WTC11 (cell line): ENCODE measurements around the gene GNAZ. TPM values are rescaled to one million over a fixed set of nuclear protein-coding genes. Genes with fewer than 3 reads are reported as not detected.

Source experiments
- ATAC-seq: fragments of 200-7000 bp; cut with Tn5 transposase; 2 replicates; pipeline ENCODE4 v1.10.0; 2021; ENCODE audit warnings: mild to moderate bottlenecking, moderate library complexity
- CTCF ChIA-PET: fragments of 300-600 bp; sonication (Branson Sonifier 250); formaldehyde crosslinking; loops from one replicate; lab custom pipeline; 2021; ENCODE audit warnings: antibody characterized with exemption; lab: Charles Lee
- POLR2A ChIA-PET: fragments of 350-600 bp; sonication (Branson Sonifier 250); formaldehyde crosslinking; loops from one replicate; lab custom pipeline; 2021; ENCODE audit warnings: antibody characterized with exemption; lab: Charles Lee
- DNase-seq: peaks from one replicate; pipeline ENCODE4 v3.0.0; 2021; ENCODE audit warnings: low spot score
- H3K27ac Mint-ChIP-seq: 2 replicates; pipeline ENCODE4 v1.8.0; 2021; ENCODE audit warnings: mixed read lengths
- H3K27me3 Mint-ChIP-seq: 2 replicates; pipeline ENCODE4 v1.8.0; 2021; ENCODE audit warnings: low read depth, mild to moderate bottlenecking, moderate library complexity, mixed read lengths
- H3K36me3 Mint-ChIP-seq: 2 replicates; pipeline ENCODE4 v1.8.0; 2021; ENCODE audit warnings: mixed read lengths
- H3K4me1 Mint-ChIP-seq: 2 replicates; pipeline ENCODE4 v1.8.0; 2022; ENCODE audit warnings: mixed read lengths
- H3K4me3 Mint-ChIP-seq: 2 replicates; pipeline ENCODE4 v1.8.0; 2021; ENCODE audit warnings: mild to moderate bottlenecking, moderate library complexity, mixed read lengths
- H3K9me3 Mint-ChIP-seq: 2 replicates; pipeline ENCODE4 v1.8.0; 2021; ENCODE audit warnings: mixed read lengths
- ATF1 ChIP-seq: sonication (generic); formaldehyde crosslinking; IDR thresholded peaks from 2 replicates; pipeline ENCODE4 v1.8.1; 2023; ENCODE audit warnings: mild to moderate bottlenecking, moderate library complexity, missing genetic modification reagents
- ATF2 ChIP-seq: sonication (generic); formaldehyde crosslinking; IDR thresholded peaks from 2 replicates; pipeline ENCODE4 v1.8.1; 2022; ENCODE audit warnings: low read depth, missing genetic modification reagents, borderline replicate concordance
- CDX4 ChIP-seq: fragments of 250-450 bp; sonication (Bioruptor Pico); IDR thresholded peaks from 2 replicates; pipeline ENCODE4 v1.9.0; 2021; ENCODE audit warnings: moderate library complexity, mild to moderate bottlenecking, inconsistent platforms, borderline replicate concordance
- CREM ChIP-seq: sonication (generic); formaldehyde crosslinking; IDR thresholded peaks from 2 replicates; pipeline ENCODE4 v1.8.1; 2022; ENCODE audit warnings: mild to moderate bottlenecking, missing genetic modification reagents, moderate library complexity
- ESRRA ChIP-seq: sonication (generic); formaldehyde crosslinking; IDR thresholded peaks from 2 replicates; pipeline ENCODE4 v1.8.1; 2022; ENCODE audit warnings: mild to moderate bottlenecking, missing genetic modification reagents, borderline replicate concordance
- FOXJ3 ChIP-seq: sonication (generic); formaldehyde crosslinking; IDR thresholded peaks from 2 replicates; pipeline ENCODE4 v1.9.0; 2021; ENCODE audit warnings: missing genetic modification reagents, mild to moderate bottlenecking, borderline replicate concordance
- GTF2I ChIP-seq: fragments of 250-450 bp; sonication (Bioruptor Pico); conservative IDR thresholded peaks from 2 replicates; pipeline ENCODE4 v1.4.0; 2021; ENCODE audit warnings: mild to moderate bottlenecking
- IRF2 ChIP-seq: sonication (generic); formaldehyde crosslinking; IDR thresholded peaks from 2 replicates; pipeline ENCODE4 v1.8.0; 2022; ENCODE audit warnings: low read depth, missing genetic modification reagents, borderline replicate concordance
- NR1H2 ChIP-seq: sonication (generic); formaldehyde crosslinking; IDR thresholded peaks from 2 replicates; pipeline ENCODE4 v1.9.0; 2021; ENCODE audit warnings: mild to moderate bottlenecking, moderate library complexity, missing genetic modification reagents
- OVOL2 ChIP-seq: fragments of 250-450 bp; sonication (Bioruptor Pico); IDR thresholded peaks from 2 replicates; pipeline ENCODE4 v1.9.0; 2021; ENCODE audit warnings: mild to moderate bottlenecking, borderline replicate concordance
- RELA ChIP-seq: sonication (generic); formaldehyde crosslinking; IDR thresholded peaks from 2 replicates; pipeline ENCODE4 v1.8.1; 2022; ENCODE audit warnings: missing genetic modification reagents, mild to moderate bottlenecking, borderline replicate concordance
- SMAD4 ChIP-seq: sonication (generic); formaldehyde crosslinking; IDR thresholded peaks from 2 replicates; pipeline ENCODE4 v1.8.0; 2022; ENCODE audit warnings: mild to moderate bottlenecking, missing genetic modification reagents
- SP1 ChIP-seq: sonication (generic); formaldehyde crosslinking; conservative IDR thresholded peaks from 2 replicates; pipeline ENCODE4 v1.8.1; 2022; ENCODE audit warnings: missing genetic modification reagents
- total RNA-seq: library from RNA; stranded (reverse); gene quantifications from 3 replicates; pipeline ENCODE4 v1.2.3, GENCODE V29; 2021
- TF ChIP-seq, protein P1 (sequence below): sonication (generic); formaldehyde crosslinking; IDR thresholded peaks from 2 replicates; pipeline ENCODE4 v1.8.1; 2023; ENCODE audit warnings: mild to moderate bottlenecking, missing genetic modification reagents
- TF ChIP-seq, protein P2 (sequence below): sonication (generic); formaldehyde crosslinking; IDR thresholded peaks from 2 replicates; pipeline ENCODE4 v1.8.1; 2023; ENCODE audit warnings: mild to moderate bottlenecking, moderate library complexity, missing genetic modification reagents
- TF ChIP-seq, protein P3 (sequence below): fragments of 200-600 bp; IDR thresholded peaks from 2 replicates; pipeline ENCODE4 v1.8.0; 2022; ENCODE audit warnings: antibody characterized with exemption
- TF ChIP-seq, protein P4 (sequence below): sonication (generic); formaldehyde crosslinking; IDR thresholded peaks from 2 replicates; pipeline ENCODE4 v1.8.1; 2023; ENCODE audit warnings: mild to moderate bottlenecking, missing genetic modification reagents

Gene GNAZ
- total RNA-seq, 1 experiment from 2014 or later: 9.9 TPM

DNA sequence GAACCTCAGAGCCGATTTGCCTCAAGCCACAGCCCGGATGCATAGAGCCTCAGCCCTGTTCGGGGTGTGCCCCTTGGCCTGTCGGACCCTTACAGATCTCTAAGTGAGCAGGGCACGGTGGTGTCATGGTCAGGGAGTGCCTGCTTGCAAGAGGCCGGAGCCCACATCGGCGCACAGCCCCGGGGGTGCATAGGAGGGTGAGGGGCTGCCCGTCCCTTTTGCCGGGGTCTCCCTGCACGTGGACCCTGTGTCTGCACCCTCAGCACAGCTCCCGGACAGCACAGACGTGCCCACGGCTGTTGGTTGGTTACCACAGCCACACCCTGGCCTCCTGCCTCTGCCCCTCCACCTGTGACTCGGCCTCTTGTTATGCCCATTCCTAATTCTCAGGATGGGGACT lies 81.5 kb downstream of the GNAZ start (continued):
- TF ChIP-seq ATF1: no peak
- TF ChIP-seq, protein P1, sequence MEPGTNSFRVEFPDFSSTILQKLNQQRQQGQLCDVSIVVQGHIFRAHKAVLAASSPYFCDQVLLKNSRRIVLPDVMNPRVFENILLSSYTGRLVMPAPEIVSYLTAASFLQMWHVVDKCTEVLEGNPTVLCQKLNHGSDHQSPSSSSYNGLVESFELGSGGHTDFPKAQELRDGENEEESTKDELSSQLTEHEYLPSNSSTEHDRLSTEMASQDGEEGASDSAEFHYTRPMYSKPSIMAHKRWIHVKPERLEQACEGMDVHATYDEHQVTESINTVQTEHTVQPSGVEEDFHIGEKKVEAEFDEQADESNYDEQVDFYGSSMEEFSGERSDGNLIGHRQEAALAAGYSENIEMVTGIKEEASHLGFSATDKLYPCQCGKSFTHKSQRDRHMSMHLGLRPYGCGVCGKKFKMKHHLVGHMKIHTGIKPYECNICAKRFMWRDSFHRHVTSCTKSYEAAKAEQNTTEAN (CRISPR knock-in tag): no peak
- TF ChIP-seq GTF2I (CRISPR knock-in tag): no peak
- TF ChIP-seq SMAD4 (CRISPR knock-in tag): no peak
- no peak for TF ChIP-seq IRF2 (CRISPR knock-in tag)
- no peak for TF ChIP-seq FOXJ3 (CRISPR knock-in tag)
- TF ChIP-seq SP1 (CRISPR knock-in tag): no peak
- TF ChIP-seq CDX4 (CRISPR knock-in tag): no peak

GRCh38 chr22:23152238-23153114 lies 82.2 kb downstream of the GNAZ start:
- CTCF ChIA-PET: interaction anchor here (0.7 to 5.7 kb wide), 3 partner anchors 24 to 193 kb away, joined by 3 to 72 read pairs (median 11); no protein-coding TSS in a partner anchor
- H3K4me1 Mint-ChIP-seq: peaks cover 47% of the 10 kb centered on the region
- DNase-seq (no peak), ATAC-seq (no peak)
- H3K27me3 Mint-ChIP-seq: peaks cover 4% of the 10 kb centered on the region
- H3K9me3 Mint-ChIP-seq: no peaks in the 10 kb centered on the region
- TF ChIP-seq, protein P2, sequence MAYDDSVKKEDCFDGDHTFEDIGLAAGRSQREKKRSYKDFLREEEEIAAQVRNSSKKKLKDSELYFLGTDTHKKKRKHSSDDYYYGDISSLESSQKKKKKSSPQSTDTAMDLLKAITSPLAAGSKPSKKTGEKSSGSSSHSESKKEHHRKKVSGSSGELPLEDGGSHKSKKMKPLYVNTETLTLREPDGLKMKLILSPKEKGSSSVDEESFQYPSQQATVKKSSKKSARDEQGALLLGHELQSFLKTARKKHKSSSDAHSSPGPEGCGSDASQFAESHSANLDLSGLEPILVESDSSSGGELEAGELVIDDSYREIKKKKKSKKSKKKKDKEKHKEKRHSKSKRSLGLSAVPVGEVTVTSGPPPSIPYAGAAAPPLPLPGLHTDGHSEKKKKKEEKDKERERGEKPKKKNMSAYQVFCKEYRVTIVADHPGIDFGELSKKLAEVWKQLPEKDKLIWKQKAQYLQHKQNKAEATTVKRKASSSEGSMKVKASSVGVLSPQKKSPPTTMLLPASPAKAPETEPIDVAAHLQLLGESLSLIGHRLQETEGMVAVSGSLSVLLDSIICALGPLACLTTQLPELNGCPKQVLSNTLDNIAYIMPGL (CRISPR knock-in tag): no peak
- TF ChIP-seq, protein P3, sequence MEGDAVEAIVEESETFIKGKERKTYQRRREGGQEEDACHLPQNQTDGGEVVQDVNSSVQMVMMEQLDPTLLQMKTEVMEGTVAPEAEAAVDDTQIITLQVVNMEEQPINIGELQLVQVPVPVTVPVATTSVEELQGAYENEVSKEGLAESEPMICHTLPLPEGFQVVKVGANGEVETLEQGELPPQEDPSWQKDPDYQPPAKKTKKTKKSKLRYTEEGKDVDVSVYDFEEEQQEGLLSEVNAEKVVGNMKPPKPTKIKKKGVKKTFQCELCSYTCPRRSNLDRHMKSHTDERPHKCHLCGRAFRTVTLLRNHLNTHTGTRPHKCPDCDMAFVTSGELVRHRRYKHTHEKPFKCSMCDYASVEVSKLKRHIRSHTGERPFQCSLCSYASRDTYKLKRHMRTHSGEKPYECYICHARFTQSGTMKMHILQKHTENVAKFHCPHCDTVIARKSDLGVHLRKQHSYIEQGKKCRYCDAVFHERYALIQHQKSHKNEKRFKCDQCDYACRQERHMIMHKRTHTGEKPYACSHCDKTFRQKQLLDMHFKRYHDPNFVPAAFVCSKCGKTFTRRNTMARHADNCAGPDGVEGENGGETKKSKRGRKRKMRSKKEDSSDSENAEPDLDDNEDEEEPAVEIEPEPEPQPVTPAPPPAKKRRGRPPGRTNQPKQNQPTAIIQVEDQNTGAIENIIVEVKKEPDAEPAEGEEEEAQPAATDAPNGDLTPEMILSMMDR: no peak
- TF ChIP-seq, protein P4, sequence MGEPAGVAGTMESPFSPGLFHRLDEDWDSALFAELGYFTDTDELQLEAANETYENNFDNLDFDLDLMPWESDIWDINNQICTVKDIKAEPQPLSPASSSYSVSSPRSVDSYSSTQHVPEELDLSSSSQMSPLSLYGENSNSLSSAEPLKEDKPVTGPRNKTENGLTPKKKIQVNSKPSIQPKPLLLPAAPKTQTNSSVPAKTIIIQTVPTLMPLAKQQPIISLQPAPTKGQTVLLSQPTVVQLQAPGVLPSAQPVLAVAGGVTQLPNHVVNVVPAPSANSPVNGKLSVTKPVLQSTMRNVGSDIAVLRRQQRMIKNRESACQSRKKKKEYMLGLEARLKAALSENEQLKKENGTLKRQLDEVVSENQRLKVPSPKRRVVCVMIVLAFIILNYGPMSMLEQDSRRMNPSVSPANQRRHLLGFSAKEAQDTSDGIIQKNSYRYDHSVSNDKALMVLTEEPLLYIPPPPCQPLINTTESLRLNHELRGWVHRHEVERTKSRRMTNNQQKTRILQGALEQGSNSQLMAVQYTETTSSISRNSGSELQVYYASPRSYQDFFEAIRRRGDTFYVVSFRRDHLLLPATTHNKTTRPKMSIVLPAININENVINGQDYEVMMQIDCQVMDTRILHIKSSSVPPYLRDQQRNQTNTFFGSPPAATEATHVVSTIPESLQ (CRISPR knock-in tag): no peak
- TF ChIP-seq RELA (no peak), SP1 (CRISPR knock-in tag) (no peak), ESRRA (CRISPR knock-in tag) (no peak), CREM (CRISPR knock-in tag) (no peak), OVOL2 (CRISPR knock-in tag) (no peak), ATF2 (CRISPR knock-in tag) (no peak), NR1H2 (no peak)
- H3K27ac Mint-ChIP-seq: no peak overlapping the region
- no peak overlapping the region for H3K4me3 Mint-ChIP-seq
- H3K36me3 Mint-ChIP-seq: no peaks in the 10 kb centered on the region
- POLR2A ChIA-PET: no interaction called here
